ENCODE measurements around the gene APLF. TPM values are rescaled to one million over a fixed set of nuclear protein-coding genes. Genes with fewer than 3 reads are reported as not detected.
"Not testable (repeated sequence)": the region's sequence is repeated elsewhere in the genome, so short reads cannot be mapped to it uniquely, and the experiment has no call there.

The APLF gene
- total RNA-seq, 1 donor from 2014 or later = 14.4 TPM

DNA sequence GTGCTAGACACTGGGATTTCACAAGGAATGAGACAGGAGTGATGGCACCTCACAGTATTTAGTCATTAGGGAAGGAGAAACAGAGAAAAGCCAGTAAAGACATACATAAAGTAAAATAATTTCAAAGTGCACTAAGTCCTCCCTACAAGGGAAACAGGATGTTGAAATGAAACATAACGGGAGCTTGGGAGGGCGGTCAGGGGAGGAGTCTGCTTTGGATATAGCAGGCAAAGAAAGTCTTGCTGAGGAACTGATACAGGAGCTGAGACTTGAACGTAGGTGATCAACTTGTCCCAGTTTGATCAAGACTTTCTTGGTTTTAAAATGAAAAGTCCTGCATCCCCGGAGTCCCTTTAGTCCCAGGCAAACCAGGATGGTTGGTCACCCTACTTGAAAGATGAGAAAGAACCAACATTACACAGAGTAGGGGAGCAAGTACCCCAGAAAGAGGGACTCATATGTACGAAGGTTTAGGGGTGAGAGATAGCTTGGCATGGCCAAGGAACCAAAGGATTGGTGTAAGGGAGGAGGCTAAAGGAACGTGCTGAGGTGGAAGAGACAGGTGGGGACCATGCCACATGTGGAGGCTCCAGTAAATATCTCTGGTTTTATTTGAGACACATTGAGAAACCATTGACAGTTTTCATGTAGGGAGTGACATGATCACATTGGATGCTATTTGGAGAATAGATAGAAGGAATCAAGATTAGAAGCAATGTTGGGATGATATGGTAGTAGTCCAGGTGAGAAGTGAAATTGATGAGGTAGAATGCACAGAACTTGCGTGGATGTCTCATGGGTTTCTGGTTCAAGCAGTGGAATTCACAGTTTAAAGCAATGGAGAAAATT lies 28.7 kb upstream of the APLF start:
- intact Hi-C loops (cut with DNase I) = no loop called here
- no peak for DNase-seq (ENCODE audit: low spot score)
- no peak for ATAC-seq

- intact Hi-C loops (cut with DNase I) = no loop called here
- peak; percentile 87 for DNase-seq (ENCODE audit: low spot score)
- peak; percentile 96 for ATAC-seq
Measured at GRCh38 chr2:68441179-68441993, 26.0 kb upstream of the APLF start.

GRCh38 chr2:68441994-68442322 lies 25.4 kb upstream of the APLF start:
- intact Hi-C loops (cut with DNase I) = no loop called here
- ATAC-seq = no peak
- no peak for DNase-seq (ENCODE audit: low spot score)

DNA sequence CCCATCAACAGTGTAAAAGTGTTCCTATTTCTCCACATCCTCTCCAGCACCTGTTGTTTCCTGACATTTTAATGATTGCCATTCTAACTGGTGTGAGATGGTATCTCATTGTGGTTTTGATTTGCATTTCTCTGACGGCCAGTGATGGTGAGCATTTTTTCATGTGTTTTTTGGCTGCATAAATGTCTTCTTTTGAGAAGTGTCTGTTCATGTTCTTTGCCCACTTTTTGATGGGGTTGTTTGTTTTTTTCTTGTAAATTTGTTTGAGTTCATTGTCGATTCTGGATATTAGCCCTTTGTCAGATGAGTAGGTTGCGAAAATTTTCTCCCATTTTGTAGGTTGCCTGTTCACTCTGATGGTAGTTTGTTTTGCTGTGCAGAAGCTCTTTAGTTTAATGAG lies 21.0 kb upstream of the APLF start:
- ATAC-seq; DNase-seq (ENCODE audit: low spot score); intact Hi-C loops (cut with DNase I): not testable (repeated sequence)

DNA sequence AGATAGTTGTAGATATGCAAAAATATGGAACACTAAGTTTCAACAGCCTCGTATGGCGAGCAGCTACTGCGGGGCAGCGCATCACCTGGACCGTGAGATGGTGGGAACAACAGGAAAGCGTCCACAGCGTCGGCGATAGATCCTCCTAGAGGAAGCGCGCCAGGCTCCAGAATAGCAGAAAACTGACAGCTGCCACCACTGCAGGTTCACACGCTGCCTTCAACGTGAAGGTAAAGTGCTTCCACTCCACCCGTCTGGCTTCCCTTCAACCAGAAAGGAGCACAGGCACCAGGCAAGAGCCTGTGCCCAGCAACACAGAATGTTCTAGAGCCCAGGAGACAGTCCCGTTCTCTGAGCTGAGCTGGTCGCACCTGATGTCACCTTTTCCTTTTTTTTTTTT lies 20.3 kb upstream of the APLF start:
- DNase-seq (ENCODE audit: low spot score) = no peak
- no peak for ATAC-seq
- intact Hi-C loops (cut with DNase I) = no loop called here

GRCh38 chr2:68448671-68449653 lies 18.4 kb upstream of the APLF start:
- peak; percentile 61 for ATAC-seq
- intact Hi-C loops (cut with DNase I) = no loop called here
- no peak for DNase-seq (ENCODE audit: low spot score)

DNA sequence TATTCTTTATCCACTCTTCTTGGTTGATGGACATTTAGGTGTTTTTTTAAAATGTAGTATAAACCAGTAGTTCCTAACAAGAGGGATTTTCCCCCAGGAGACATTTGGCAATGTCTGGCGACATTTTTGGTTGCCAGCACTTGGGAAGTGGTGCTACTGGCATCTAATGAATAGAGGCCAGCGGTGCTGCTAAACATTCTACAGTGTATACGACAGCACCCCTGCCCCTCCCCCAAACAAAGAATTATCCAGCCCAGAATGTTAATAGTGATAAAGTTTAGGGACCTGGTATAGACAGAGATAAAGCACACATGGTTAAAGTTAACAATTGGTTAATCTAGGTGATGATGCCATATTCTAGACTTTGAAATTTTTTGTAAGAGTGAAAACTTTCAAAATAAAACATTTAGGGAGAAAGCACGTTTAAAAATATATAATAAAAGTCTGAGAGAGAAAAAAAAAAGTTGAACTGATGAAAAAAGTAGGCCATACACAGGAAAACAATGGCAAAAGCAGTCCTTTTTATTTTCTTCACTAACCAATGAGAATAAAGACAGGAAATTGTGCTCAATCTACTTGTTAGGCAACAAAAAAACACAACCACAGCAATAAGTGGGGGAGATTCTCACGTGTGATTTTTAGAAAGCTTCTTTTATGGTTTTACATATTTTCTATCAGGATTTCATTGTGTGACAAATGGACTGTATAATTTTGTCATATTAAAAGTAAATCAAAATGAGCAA lies 15.1 kb upstream of the APLF start:
- no peak for DNase-seq (ENCODE audit: low spot score)
- ATAC-seq = no peak
- intact Hi-C loops (cut with DNase I) = no loop called here

GRCh38 chr2:68453761-68454360 lies 13.5 kb upstream of the APLF start:
- intact Hi-C loops (cut with DNase I) = no loop called here
- no peak for DNase-seq (ENCODE audit: low spot score)
- ATAC-seq = no peak

DNA sequence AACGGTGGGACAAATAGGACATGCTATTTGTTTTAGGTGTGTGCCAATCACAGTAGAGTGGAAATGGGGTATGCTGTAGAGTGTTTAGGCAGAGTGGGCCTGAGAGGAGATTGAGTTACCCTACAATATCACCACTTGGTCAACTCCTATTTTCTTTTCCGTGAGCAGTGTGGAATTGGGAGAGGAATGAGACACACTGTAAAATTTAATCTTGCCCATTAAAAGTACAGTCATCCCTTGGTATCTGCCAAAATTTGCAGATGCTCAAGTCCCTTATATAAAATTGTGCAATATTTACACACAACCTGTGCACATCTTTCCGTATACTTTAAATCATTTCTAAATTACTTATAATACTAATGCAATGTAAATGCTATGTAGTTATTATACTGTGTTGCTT lies 12.7 kb upstream of the APLF start:
- intact Hi-C loops (cut with DNase I) = no loop called here
- no peak for ATAC-seq
- no peak for DNase-seq (ENCODE audit: low spot score)

DNA sequence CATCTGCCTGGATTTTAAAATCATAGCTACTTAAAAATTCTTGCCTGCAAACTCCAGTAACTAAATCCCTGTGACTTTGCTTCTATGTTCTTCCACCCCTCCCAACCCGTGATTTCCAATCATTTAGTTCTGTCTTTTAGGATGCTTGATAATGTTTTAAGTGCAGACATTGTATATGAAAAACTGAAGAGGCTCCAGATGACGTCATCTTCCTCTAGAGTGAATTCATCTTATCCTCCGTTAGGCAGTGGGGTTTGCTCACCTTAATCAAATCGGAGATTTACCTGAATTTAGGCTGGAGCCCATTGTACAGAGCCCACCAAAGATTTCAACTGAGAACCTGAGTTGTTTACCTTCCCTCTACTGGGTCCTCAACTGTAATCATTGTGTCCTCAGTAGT lies 11.2 kb upstream of the APLF start:
- no peak for ATAC-seq
- intact Hi-C loops (cut with DNase I) = no loop called here
- no peak for DNase-seq (ENCODE audit: low spot score)

DNA sequence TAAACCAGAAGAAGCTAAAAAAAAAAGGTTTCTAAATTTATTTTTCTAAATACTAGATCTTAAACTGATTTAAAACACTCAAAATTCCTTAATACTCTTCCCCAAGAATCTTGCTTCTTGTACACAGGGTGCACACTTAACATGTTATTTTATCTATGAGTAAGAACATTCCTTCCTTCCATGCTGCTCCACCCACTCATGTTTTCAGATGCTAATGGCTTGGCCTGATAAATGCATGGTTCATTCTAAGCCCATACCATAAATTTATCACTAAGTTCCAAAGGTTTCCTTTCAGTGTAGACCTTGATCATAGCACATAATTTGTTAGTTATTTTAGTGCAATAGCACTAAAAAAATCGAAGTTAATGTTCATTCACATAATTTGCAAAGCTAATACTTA lies 8.4 kb upstream of the APLF start:
- ATAC-seq = no peak
- intact Hi-C loops (cut with DNase I) = no loop called here
- DNase-seq (ENCODE audit: low spot score) = no peak

GRCh38 chr2:68463287-68463877 lies 4.0 kb upstream of the APLF start:
- intact Hi-C loops (cut with DNase I) = no loop called here
- ATAC-seq = no peak

DNA sequence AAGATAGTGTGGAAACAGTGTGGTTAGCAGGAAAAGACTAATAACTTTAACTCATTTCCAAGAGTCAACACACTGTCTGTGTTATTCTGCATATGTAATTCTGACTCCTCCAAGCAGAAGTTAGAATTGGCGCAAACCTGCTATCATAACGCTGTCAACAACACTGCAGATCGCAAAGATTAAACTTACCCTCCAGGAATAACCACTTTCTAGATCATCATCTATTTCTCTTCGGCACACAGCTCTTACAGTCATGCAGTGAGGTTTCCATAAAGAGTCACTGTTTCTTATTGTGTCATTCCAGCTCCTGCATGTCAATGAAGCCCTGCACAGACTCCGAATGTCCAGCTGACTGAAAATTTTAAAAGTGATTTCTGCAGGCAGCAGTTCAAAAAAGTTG lies 2.7 kb upstream of the APLF start:
- no peak for DNase-seq (ENCODE audit: low spot score)
- ATAC-seq = no peak
- intact Hi-C loops (cut with DNase I) = no loop called here

More at GRCh38 chr2:68463287-68463877, 4.0 kb upstream of the APLF start:
- DNase-seq (ENCODE audit: low spot score) = no peak

DNA sequence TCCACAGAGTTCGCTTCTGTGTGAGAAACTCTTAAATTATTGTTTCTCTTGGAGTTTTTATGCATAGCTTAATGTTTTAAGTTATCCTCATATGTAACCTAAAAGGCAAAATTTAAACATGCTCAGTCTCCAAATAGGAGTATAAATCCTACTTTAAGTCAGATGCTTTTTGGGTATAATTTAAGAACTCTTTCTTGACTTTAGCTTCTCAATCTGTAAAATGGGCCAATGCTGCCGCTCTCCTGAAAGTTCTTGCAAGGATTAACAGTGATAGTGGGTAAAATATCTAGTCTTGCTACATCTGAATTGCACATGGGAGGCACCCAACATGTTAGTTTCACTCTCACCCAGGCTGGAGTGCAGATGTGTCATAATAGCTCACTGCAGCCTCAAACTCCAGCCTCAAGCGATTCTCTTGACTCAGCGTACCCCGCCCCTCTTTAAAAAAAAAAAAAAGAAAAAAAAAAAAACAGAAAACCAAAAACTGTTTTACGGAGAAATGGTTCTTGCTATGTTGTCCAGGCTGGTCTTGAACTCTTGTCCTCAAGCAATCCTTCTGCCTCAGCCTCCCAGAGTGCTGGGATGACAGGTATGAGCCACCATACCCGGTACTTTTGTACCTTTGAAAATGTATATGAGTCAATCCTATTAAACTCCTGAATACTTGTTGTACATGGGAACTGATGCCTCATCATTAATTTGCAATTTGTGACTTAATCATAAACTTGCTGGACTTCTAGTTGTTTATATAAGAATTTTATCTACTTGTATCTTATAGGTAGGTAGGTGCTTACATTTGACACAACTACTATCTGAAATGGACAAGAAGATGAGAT lies 2.1 kb upstream of the APLF start:
- ATAC-seq = no peak
- no peak for DNase-seq (ENCODE audit: low spot score)
- intact Hi-C loops (cut with DNase I) = no loop called here

- DNase-seq (ENCODE audit: low spot score) (no peak), ATAC-seq (no peak)
- intact Hi-C loops (cut with DNase I) = no loop called here
Measured at GRCh38 chr2:68466361-68466777, 1.0 kb upstream of the APLF start.

- intact Hi-C loops (cut with DNase I) = no loop called here
- peak; percentile 45 for ATAC-seq
- no peak for DNase-seq (ENCODE audit: low spot score)
Measured at GRCh38 chr2:68466778-68467076, 658 bp upstream of the APLF start.

DNA sequence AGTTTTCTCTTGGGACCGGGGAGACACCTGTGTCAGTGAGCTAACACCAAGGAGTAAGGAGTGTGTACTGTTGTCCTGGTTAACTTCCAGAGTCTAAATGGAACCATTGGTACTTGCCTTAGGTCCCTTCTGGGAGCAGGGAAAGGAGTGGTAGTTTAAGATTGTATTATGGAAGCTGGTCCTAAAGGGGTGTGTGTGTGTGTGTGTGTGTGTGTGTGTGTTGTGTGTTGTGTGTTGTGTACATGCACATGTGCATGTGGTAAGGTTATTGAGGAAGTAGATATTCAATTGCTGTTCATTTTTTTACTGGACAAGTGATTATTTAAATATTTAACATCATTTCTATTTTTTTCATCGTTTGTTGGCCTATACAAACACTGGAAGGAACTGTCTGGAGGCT lies 1.4 kb downstream of the APLF start:
- intact Hi-C loops (cut with DNase I) = no loop called here
- ATAC-seq = no peak

More for the DNA sequence above, 1.4 kb downstream of the APLF start:
- DNase-seq (ENCODE audit: low spot score) = no peak

Data from sciatic nerve (tissue), 2 donors.